Panc1 (cell line): ENCODE data around the gene IFI16. TPM values are rescaled to one million over a fixed set of nuclear protein-coding genes. Genes with fewer than 3 reads are reported as not detected.
A peak's percentile ranks its signal among the peaks of the same experiment; 100 is the strongest.

Source experiments
- ATAC-seq: fragments of 200-7000 bp; cut with Tn5 transposase; 2 replicates; pipeline ENCODE4 v1.9.1; 2020; ENCODE audit warnings: mild to moderate bottlenecking, moderate library complexity
- BruUV-seq: library from RNA; stranded (reverse); fragments of 400-500 nt; replicated peaks from 2 replicates; lab custom pipeline; 2021; lab: Mats Ljungman, UMichigan
- CTCF ChIA-PET: fragments of 300-600 bp; sonication (Branson Sonifier 250); formaldehyde crosslinking; loops from one replicate; lab custom pipeline; 2022; ENCODE audit warnings: antibody characterized with exemption; lab: Charles Lee
- POLR2A ChIA-PET: fragments of 300-600 bp; sonication (Branson Sonifier 250); formaldehyde crosslinking; loops from one replicate; lab custom pipeline; 2022; ENCODE audit warnings: antibody characterized with exemption; lab: Charles Lee
- DNase-seq: peaks from one replicate; pipeline ENCODE4 v3.0.0-alpha.2; 2010; ENCODE audit warnings: low read depth, low spot score
- H3K27ac ChIP-seq: 2 replicates; pipeline ENCODE4 v1.5.1; 2011; ENCODE audit warnings: mild to moderate bottlenecking, low read length, inconsistent platforms
- H3K27me3 ChIP-seq: fragments of 200-500 bp; sonication (Bioruptor generic); 2 replicates; pipeline ENCODE4 v1.6.0; 2014; ENCODE audit warnings: low read length, inconsistent platforms; ENCODE audit not compliant: control insufficient read depth, insufficient read depth
- H3K36me3 ChIP-seq: fragments of 200-500 bp; sonication (Bioruptor generic); 2 replicates; pipeline ENCODE4 v1.5.1; 2014; ENCODE audit warnings: inconsistent platforms, mild to moderate bottlenecking, low read length, moderate library complexity; ENCODE audit not compliant: control insufficient read depth, insufficient read depth
- H3K4me1 ChIP-seq: 2 replicates; pipeline ENCODE4 v1.5.1; 2011; ENCODE audit warnings: inconsistent platforms, mild to moderate bottlenecking, low read length, moderate library complexity; ENCODE audit not compliant: control insufficient read depth, insufficient read depth
- H3K4me3 ChIP-seq, 2 experiments: 2 replicates each; pipeline ENCODE4 v1.5.1; 2011 to 2012; ENCODE audit warnings: low read depth in 2 of 2, low read length in 2 of 2, mild to moderate bottlenecking in 2 of 2, inconsistent platforms in 1 of 2, moderate library complexity in 1 of 2
- H3K9me3 ChIP-seq: fragments of 200-500 bp; sonication (Bioruptor generic); 2 replicates; pipeline ENCODE4 v1.5.1; 2014; ENCODE audit warnings: low read depth, mild to moderate bottlenecking, inconsistent platforms, low read length, moderate library complexity; ENCODE audit not compliant: control insufficient read depth, insufficient read depth
- CTCF ChIP-seq: fragments of 450-650 bp; IDR thresholded peaks from 2 replicates; pipeline ENCODE4 v1.5.1; 2017; ENCODE audit warnings: mild to moderate bottlenecking
- POLR2AphosphoS5 ChIP-seq: IDR thresholded peaks from 2 replicates; pipeline ENCODE4 v1.6.1; 2012; ENCODE audit warnings: mild to moderate bottlenecking, low read depth, low read length, moderate library complexity
- REST ChIP-seq, 2 experiments: IDR thresholded peaks; 2 replicates each; pipeline ENCODE4 v1.6.1; 2011 to 2012; ENCODE audit warnings: low read depth in 2 of 2, control low read depth in 1 of 2, low read length in 1 of 2, mild to moderate bottlenecking in 1 of 2, moderate library complexity in 1 of 2; ENCODE audit not compliant: insufficient read depth in 1 of 2
- SIN3A ChIP-seq: IDR thresholded peaks from 2 replicates; pipeline ENCODE4 v1.6.1; 2012; ENCODE audit warnings: low read depth, mild to moderate bottlenecking, low read length, moderate library complexity, borderline replicate concordance; ENCODE audit not compliant: insufficient read depth
- TCF7L2 ChIP-seq: IDR thresholded peaks from 2 replicates; pipeline ENCODE4 v1.6.1; 2011; ENCODE audit warnings: mild to moderate bottlenecking, low read depth, low read length, inconsistent platforms
- in situ Hi-C: cut with HindIII; loops from 2 replicates; pipeline ENCODE4 v1.10.0; 2016; ENCODE audit warnings: low sequenced_read_pairs, low pct_unique_long_range_greater_than_20kb
- intact Hi-C: fragments of 100-400 bp; cut with micrococcal nuclease; formaldehyde crosslinking; loops from one replicate; pipeline ENCODE4 v1.10.0; 2022; ENCODE audit not compliant: unreplicated experiment
- total RNA-seq: library from RNA; stranded (reverse); gene quantifications from one replicate; pipeline ENCODE4 v1.2.1, GENCODE V29; 2021; ENCODE audit not compliant: unreplicated experiment

The IFI16 gene
- total RNA-seq, 1 experiment from 2014 or later: 0.36 TPM

GRCh38 chr1:159055181-159055641 lies 45.5 kb downstream of the IFI16 start:
- Histone ChIP-seq H3K27me3 (no peaks in the 10 kb centered on the region), H3K4me1 (no peaks in the 10 kb centered on the region), H3K9me3 (no peaks in the 10 kb centered on the region), H3K4me3 (no peak overlapping the region), H3K27ac (no peak overlapping the region), H3K36me3 (no peaks in the 10 kb centered on the region)
- ChIA-PET POLR2A (no interaction called here), CTCF (no interaction called here)
- DNase-seq (no peak), ATAC-seq (no peak)
- in situ Hi-C loops: no loop called here
- TF ChIP-seq REST (IDR thresholded peaks at IDR 0.05; ENCODE audit: insufficient read depth in 1 of 2, low read depth in 2 of 2, low read length in 1 of 2) (no peak), SIN3A (no peak), POLR2AphosphoS5 (no peak), TCF7L2 (no peak), CTCF (no peak)
- no TSS peak for BruUV-seq
- intact Hi-C loops: no loop called here

GRCh38 chr1:159056069-159056698 lies 46.5 kb downstream of the IFI16 start:
- CTCF ChIA-PET: no interaction called here
- H3K4me1 ChIP-seq: no peaks in the 10 kb centered on the region
- TF ChIP-seq REST (IDR thresholded peaks at IDR 0.05; ENCODE audit: insufficient read depth in 1 of 2, low read depth in 2 of 2, low read length in 1 of 2): no peak
- TF ChIP-seq CTCF: 0 out of 2 replicates have a peak, but pooled peaks have one; percentile 6
- TF ChIP-seq TCF7L2: no peak
- TF ChIP-seq POLR2AphosphoS5: no peak
- no TSS peak for BruUV-seq
- no peak overlapping the region for H3K4me3 ChIP-seq
- H3K36me3 ChIP-seq: no peaks in the 10 kb centered on the region
- intact Hi-C loops: no loop called here
- no peak for ATAC-seq
- H3K9me3 ChIP-seq: no peaks in the 10 kb centered on the region
- POLR2A ChIA-PET: no interaction called here
- DNase-seq: no peak
- H3K27ac ChIP-seq: no peak overlapping the region
- in situ Hi-C loops: no loop called here
- no peaks in the 10 kb centered on the region for H3K27me3 ChIP-seq
